ENCODE data around the gene POLR2J. TPM values are rescaled to one million over a fixed set of nuclear protein-coding genes. Genes with fewer than 3 reads are reported as not detected.
A peak's percentile ranks its signal among the peaks of the same experiment; 100 is the strongest.

Gene POLR2J
- total RNA-seq, 4 donors from 2014 or later = 13.2 to 27.9 (median 22.5) TPM

DNA sequence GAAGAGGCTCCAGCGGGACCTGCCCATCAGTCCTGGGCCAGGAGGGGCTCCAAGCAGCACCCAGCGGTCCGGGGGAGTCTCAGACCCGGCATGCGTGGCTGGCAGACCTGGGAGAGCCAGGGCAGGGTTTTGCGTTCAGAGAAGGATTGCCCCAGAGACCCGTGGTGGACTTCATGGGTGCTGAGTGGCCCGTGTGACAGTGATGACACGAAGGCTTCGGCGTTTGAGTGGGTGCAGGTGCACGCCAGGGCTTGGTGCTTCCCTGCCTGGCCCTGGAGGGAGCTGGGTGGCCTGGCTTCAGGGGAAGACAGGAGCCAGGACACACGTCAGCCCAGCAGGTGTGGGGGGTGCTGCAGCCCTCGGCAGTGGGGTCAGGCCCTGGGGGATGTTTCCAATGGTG lies 31.4 kb downstream of the POLR2J start:
- Histone ChIP-seq H3K9me3 (no peaks in the 10 kb centered on the region), H3K4me3 (no peak overlapping the region), H3K36me3 (peaks cover 0 to 15% (median 0%) of the 10 kb centered on the region in 3 donors), H3K27me3 (no peaks in the 10 kb centered on the region), H3K27ac (no peak overlapping the region), H3K4me1 (peaks cover 0 to 12% (median 3%) of the 10 kb centered on the region in 4 donors)
- DNase-seq = no peak
- no peak for TF ChIP-seq POLR2A (IDR thresholded peaks at IDR 0.05)
- TF ChIP-seq, protein P1, sequence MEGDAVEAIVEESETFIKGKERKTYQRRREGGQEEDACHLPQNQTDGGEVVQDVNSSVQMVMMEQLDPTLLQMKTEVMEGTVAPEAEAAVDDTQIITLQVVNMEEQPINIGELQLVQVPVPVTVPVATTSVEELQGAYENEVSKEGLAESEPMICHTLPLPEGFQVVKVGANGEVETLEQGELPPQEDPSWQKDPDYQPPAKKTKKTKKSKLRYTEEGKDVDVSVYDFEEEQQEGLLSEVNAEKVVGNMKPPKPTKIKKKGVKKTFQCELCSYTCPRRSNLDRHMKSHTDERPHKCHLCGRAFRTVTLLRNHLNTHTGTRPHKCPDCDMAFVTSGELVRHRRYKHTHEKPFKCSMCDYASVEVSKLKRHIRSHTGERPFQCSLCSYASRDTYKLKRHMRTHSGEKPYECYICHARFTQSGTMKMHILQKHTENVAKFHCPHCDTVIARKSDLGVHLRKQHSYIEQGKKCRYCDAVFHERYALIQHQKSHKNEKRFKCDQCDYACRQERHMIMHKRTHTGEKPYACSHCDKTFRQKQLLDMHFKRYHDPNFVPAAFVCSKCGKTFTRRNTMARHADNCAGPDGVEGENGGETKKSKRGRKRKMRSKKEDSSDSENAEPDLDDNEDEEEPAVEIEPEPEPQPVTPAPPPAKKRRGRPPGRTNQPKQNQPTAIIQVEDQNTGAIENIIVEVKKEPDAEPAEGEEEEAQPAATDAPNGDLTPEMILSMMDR (IDR thresholded peaks at IDR 0.05) = no peak

DNA sequence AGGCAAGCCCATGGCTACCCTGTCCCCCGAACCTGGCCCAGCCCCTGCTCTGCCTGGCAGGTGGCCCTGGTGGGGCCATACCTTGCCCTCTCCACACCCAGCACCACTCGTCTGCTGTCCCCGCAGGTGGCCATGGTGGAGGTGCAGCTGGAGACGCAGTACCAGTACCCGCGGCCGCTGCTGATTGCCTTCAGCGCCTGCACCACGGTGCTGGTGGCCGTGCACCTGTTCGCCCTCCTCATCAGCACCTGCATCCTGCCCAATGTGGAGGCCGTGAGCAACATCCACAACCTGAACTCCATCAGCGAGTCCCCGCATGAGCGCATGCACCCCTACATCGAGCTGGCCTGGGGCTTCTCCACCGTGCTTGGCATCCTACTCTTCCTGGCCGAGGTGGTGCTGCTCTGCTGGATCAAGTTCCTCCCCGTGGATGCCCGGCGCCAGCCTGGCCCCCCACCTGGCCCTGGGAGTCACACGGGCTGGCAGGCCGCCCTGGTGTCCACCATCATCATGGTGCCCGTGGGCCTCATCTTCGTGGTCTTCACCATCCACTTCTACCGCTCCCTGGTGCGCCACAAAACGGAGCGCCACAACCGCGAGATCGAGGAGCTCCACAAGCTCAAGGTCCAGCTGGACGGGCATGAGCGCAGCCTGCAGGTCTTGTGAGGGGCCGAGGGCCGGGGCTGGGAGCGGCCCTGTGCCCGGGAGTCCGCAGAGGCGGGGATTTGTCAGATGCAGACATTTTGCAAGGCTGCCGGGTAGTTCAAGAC lies 32.1 kb downstream of the POLR2J start:
- peaks cover 0 to 14% (median 4%) of the 10 kb centered on the region in 4 donors for H3K4me1 ChIP-seq
- H3K27ac ChIP-seq = peak overlapping the region in 2 of 4 donors; percentile 50 to 84
- no peaks in the 10 kb centered on the region for H3K9me3 ChIP-seq
- no peaks in the 10 kb centered on the region for H3K27me3 ChIP-seq
- TF ChIP-seq POLR2A (IDR thresholded peaks at IDR 0.05) = no peak
- TF ChIP-seq, protein P1 (IDR thresholded peaks at IDR 0.05) = no peak
- peaks cover 0 to 15% (median 0%) of the 10 kb centered on the region in 3 donors for H3K36me3 ChIP-seq
- H3K4me3 ChIP-seq = peak overlapping the region in 1 of 4 donors; percentile 18
- DNase-seq = peak in 2 of 3 donors; percentile 72 to 77

DNA sequence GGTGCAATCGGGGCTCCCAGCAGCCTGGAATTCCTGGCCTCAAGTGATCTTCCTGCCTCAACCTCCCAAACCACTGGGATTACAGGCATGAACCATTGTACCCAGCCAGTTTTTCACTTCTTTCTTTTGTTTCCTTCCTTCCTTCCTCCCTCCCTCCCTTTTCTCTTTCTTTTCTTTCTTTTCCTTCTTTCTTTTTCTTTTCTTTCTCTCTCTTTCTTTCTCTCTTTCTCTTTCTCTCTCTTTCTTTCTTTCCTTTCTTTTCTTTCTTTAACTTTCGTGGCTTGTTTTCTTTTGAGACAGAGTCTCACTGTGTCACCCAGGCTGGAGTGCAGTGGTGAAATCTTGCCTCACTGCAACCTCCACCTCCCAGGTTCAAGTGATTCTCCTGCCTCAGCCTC lies 33.0 kb downstream of the POLR2J start:
- H3K27ac ChIP-seq = peak overlapping the region in 2 of 4 donors; percentile 50 to 84
- H3K36me3 ChIP-seq = peaks cover 0 to 15% (median 0%) of the 10 kb centered on the region in 3 donors
- no peak for TF ChIP-seq POLR2A (IDR thresholded peaks at IDR 0.05)
- TF ChIP-seq, protein P1 (IDR thresholded peaks at IDR 0.05) = no peak
- no peak for DNase-seq
- H3K9me3 ChIP-seq = no peaks in the 10 kb centered on the region
- H3K4me1 ChIP-seq = peaks cover 0 to 20% (median 4%) of the 10 kb centered on the region in 4 donors
- no peaks in the 10 kb centered on the region for H3K27me3 ChIP-seq
- H3K4me3 ChIP-seq = no peak overlapping the region

DNA sequence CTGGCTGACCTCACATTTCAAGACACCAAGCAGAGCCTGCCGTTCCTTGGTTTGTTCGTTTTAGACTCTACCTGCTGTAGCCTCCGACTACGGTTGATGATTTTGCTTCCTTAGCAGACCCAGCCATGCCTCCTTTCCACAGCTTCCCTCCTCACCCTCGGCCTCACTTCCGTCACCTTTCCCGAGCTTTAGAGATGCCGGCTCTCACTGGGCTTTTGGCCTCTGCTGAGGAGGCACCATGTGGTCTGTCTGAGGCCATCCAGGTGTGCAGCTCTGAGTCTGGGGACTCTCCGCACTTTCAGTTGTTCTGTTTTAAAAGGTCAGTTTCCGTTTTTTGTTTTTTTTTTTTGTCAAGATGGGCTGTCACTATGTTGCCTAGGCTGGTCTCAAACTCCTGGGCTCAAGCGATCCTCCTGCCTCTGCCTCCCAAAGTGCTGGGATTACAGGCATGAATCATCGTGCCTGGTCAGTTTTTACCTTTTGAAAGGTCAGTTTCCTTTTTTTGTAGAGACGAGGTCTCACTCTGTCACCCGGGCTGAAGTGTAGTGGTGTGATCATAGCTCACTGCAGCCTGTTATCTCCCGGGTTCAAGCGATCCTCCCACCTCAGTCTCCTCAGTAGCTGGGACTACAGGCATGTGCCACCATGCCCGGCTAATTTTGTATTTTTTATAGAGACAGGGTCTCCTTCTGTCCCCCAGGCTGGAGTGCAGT lies 33.6 kb downstream of the POLR2J start:
- Histone ChIP-seq H3K4me1 (peaks cover 0 to 22% (median 4%) of the 10 kb centered on the region in 4 donors), H3K9me3 (no peaks in the 10 kb centered on the region), H3K4me3 (peak overlapping the region in 1 of 4 donors; percentile 20), H3K27me3 (no peaks in the 10 kb centered on the region), H3K27ac (peak overlapping the region in 2 of 4 donors; percentile 50 to 84), H3K36me3 (peaks cover 0 to 15% (median 0%) of the 10 kb centered on the region in 3 donors)
- no peak for TF ChIP-seq POLR2A (IDR thresholded peaks at IDR 0.05)
- TF ChIP-seq, protein P1 (IDR thresholded peaks at IDR 0.05) = no peak
- DNase-seq = peak in 2 of 3 donors; percentile 67 to 76

DNA sequence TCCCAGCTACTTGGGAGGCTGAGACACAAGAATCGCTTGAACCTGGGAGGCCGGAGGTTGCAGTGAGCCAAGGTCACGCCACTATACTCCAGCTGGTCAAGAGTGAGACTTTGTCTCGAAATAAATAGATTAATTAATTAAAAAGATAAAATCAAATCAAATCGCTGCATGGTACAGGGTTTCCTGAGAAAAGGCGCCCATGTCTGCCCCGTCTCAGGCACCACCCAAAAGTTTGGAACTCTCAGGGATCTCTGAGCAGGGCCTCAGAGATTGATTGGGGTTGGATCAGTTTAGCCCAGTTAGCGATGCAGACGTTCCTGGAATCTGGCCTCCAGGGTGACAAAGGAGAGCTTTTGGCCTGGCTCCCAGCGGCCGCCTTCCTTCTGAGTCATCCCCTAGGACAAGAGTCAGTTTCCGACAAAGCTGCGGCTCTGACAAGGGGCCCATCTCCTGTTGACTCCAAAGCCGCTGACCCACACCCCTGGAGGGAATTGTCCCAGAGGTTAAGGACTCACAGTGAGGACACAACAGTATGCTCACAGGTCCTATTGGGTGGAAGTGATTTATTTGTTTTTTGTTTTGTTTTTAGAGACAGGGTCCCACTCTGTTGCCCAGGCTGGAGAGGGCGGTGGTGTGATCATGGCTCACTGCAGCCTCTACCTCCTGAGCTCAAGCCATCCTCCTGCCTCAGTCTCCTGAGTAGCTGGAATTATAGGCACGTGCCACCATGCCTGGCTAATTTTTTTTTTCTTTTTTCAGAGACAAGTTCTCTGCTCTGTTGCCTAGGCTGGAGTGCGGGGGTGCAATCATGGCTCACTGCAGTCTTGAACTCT lies 38.5 kb downstream of the POLR2J start:
- H3K27me3 ChIP-seq = no peaks in the 10 kb centered on the region
- peaks cover 0 to 15% (median 4%) of the 10 kb centered on the region in 4 donors for H3K4me1 ChIP-seq
- H3K4me3 ChIP-seq = no peak overlapping the region
- H3K27ac ChIP-seq = peak overlapping the region in 2 of 4 donors; percentile 45 to 84
- TF ChIP-seq, protein P1 (IDR thresholded peaks at IDR 0.05) = no peak
- no peak for TF ChIP-seq POLR2A (IDR thresholded peaks at IDR 0.05)
- no peaks in the 10 kb centered on the region for H3K36me3 ChIP-seq
- DNase-seq = peak in 2 of 3 donors; percentile 64 to 81
- H3K9me3 ChIP-seq = no peaks in the 10 kb centered on the region
